GM13976 (cell line): ENCODE data around the gene RNF135.
A peak's percentile ranks its signal among the peaks of the same experiment; 100 is the strongest.
"Not testable (repeated sequence)": the region's sequence is repeated elsewhere in the genome, so short reads cannot be mapped to it uniquely, and the experiment has no call there.

ENCODE experiments used
- DNase-seq: peaks from one replicate; pipeline ENCODE4 v3.0.0; 2012; ENCODE audit warnings: low spot score
- CTCF ChIP-seq: IDR thresholded peaks from 2 replicates; pipeline ENCODE4 v1.5.1; 2012; ENCODE audit warnings: borderline replicate concordance, mild to moderate bottlenecking; ENCODE audit not compliant: insufficient read depth; ENCODE audit errors: extremely low read depth, missing control alignments, control extremely low read depth
- in situ Hi-C: fragments of 300-500 bp; cut with MboI; formaldehyde crosslinking; loops from one replicate; pipeline ENCODE4 v1.12.0; 2022; ENCODE audit warnings: low sequenced_read_pairs, mixed read lengths, inconsistent platforms; ENCODE audit not compliant: unreplicated experiment

RNF135 gene

GRCh38 chr17:31013844-31014243 lies 43.0 kb downstream of the RNF135 start:
- in situ Hi-C loops: loop anchor here (10.0 to 25.0 kb wide), 2 partner anchors 201 to 348 kb away; no protein-coding TSS in a partner anchor
- no peak for DNase-seq
- no peak for TF ChIP-seq CTCF

- TF ChIP-seq CTCF: peak; percentile 31
- DNase-seq: no peak
- in situ Hi-C loops: loop anchor here (10.0 to 25.0 kb wide), 2 partner anchors 199 to 347 kb away; no protein-coding TSS in a partner anchor
Observed at GRCh38 chr17:31015639-31016038, 44.8 kb downstream of the RNF135 start.

GRCh38 chr17:31019004-31019403 lies 48.2 kb downstream of the RNF135 start:
- DNase-seq: no peak
- in situ Hi-C loops: loop anchor here (10.0 to 25.0 kb wide), 2 partner anchors 196 to 343 kb away; no protein-coding TSS in a partner anchor

GRCh38 chr17:31023171-31023570 lies 52.3 kb downstream of the RNF135 start:
- in situ Hi-C loops: loop anchor here (25.0 kb wide), 1 partner anchor 339 kb away; no protein-coding TSS in a partner anchor
- DNase-seq: not testable (repeated sequence)

More at GRCh38 chr17:31019004-31019403, 48.2 kb downstream of the RNF135 start:
- TF ChIP-seq CTCF: no peak

GRCh38 chr17:31031841-31032240 lies 61.0 kb downstream of the RNF135 start:
- no peak for TF ChIP-seq CTCF
- in situ Hi-C loops: no loop called here
- DNase-seq: no peak

- in situ Hi-C loops, DNase-seq: not testable (repeated sequence)
Observed at GRCh38 chr17:31035611-31036010, 64.8 kb downstream of the RNF135 start.

GRCh38 chr17:31040837-31041236 lies 70.0 kb downstream of the RNF135 start:
- DNase-seq, in situ Hi-C loops: not testable (repeated sequence)

GRCh38 chr17:31042378-31042777 lies 71.5 kb downstream of the RNF135 start:
- DNase-seq, in situ Hi-C loops: not testable (repeated sequence)

- in situ Hi-C loops, DNase-seq: not testable (repeated sequence)
Observed at GRCh38 chr17:31046856-31047425, 76.1 kb downstream of the RNF135 start.
